ENCODE measurements around the gene SORT1. TPM values are rescaled to one million over a fixed set of nuclear protein-coding genes. Genes with fewer than 3 reads are reported as not detected.

SORT1 gene
- total RNA-seq, 6 experiments from 2014 or later: 3.2 to 30.3 (median 13.7) TPM

DNA sequence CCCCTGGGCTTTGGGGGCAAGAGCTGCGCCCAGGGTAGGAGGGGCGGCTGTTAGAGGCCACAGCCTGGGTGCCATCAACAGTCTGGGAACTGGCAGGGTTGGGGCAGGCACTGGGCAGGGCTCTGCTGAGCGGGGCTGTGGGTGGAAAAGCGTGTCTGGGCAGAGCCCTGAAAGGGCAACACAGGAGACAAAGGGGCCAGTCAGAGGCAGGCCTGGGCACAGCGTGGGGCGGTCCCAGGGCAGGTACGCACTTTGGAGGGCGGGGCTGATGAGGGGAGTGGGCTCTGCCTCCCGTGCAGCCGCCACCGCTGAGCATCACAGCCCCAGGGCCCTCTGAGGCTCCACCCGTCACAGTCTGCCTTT is 134.5 kb downstream of the SORT1 start:
- intact Hi-C loops (cut with DNase I): loop anchor here (5.0 kb wide), 3 partner anchors 134 to 269 kb away; partner anchors contain the start of gene SORT1 (in 1 of the 2)
- no peak for DNase-seq
- no peak for ATAC-seq
- no peaks in the 10 kb centered on the region for H3K4me1 ChIP-seq
- no CpG with 5 or more reads among the region's 12 CpGs for WGBS (ENCODE audit: insufficient coverage, low coverage, low lambda C conversion rate, missing lambda C conversion rate)
- no peaks in the 10 kb centered on the region for H3K36me3 ChIP-seq
- no peak for TF ChIP-seq POLR2A (IDR thresholded peaks at IDR 0.05)
- TF ChIP-seq, protein P1, sequence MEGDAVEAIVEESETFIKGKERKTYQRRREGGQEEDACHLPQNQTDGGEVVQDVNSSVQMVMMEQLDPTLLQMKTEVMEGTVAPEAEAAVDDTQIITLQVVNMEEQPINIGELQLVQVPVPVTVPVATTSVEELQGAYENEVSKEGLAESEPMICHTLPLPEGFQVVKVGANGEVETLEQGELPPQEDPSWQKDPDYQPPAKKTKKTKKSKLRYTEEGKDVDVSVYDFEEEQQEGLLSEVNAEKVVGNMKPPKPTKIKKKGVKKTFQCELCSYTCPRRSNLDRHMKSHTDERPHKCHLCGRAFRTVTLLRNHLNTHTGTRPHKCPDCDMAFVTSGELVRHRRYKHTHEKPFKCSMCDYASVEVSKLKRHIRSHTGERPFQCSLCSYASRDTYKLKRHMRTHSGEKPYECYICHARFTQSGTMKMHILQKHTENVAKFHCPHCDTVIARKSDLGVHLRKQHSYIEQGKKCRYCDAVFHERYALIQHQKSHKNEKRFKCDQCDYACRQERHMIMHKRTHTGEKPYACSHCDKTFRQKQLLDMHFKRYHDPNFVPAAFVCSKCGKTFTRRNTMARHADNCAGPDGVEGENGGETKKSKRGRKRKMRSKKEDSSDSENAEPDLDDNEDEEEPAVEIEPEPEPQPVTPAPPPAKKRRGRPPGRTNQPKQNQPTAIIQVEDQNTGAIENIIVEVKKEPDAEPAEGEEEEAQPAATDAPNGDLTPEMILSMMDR (IDR thresholded peaks at IDR 0.05): no peak
- no peak overlapping the region for H3K4me3 ChIP-seq
- no peak overlapping the region for H3K27ac ChIP-seq
- H3K27me3 ChIP-seq: no peaks in the 10 kb centered on the region
- H3K9me3 ChIP-seq: no peaks in the 10 kb centered on the region

DNA sequence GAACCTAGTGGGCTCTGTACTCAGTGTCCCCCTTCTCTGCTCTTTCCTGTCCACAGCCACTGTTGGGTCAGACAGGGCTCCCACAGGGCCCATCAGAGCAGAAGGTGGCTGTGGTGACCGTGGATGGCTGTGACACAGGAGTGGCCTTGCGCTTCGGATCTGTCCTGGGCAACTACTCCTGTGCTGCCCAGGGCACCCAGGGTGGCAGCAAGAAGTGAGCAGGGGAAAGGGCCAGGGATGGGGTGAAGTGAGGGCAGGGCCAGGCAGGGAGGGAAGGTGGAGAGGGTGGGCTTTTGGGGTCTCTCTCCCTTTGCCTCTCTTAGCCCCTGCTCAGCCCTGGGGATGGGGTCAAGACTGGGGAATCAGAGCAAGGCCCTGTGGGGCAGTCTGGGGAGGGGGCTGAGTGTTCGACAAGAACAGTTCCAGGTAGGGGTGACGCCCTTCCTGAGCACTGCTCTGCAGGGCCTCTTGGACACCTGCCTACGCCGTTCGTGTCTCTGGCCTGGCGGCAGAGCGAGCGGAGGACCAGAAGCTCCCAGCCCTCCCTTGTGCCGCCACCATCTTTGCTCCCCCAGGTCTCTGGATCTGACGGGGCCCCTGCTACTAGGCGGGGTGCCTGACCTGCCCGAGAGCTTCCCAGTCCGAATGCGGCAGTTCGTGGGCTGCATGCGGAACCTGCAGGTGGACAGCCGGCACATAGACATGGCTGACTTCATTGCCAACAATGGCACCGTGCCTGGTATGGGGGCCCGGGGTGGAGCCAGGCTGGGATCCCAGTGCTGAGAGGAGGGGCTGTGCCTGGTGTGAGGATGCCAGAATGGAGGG is 135.3 kb downstream of the SORT1 start:
- 80% methylated on average over 4 of the region's 22 CpGs for WGBS (ENCODE audit: insufficient coverage, low coverage, low lambda C conversion rate, missing lambda C conversion rate)
- H3K9me3 ChIP-seq: no peaks in the 10 kb centered on the region
- DNase-seq: no peak
- no peak for TF ChIP-seq POLR2A (IDR thresholded peaks at IDR 0.05)
- TF ChIP-seq, protein P1 (IDR thresholded peaks at IDR 0.05): no peak
- intact Hi-C loops (cut with DNase I): loop anchor here (5.0 kb wide), 3 partner anchors 135 to 270 kb away; partner anchors contain the start of gene SORT1 (in 1 of the 2)
- no peak for ATAC-seq
- H3K27ac ChIP-seq: no peak overlapping the region
- no peaks in the 10 kb centered on the region for H3K36me3 ChIP-seq
- H3K27me3 ChIP-seq: no peaks in the 10 kb centered on the region
- no peaks in the 10 kb centered on the region for H3K4me1 ChIP-seq
- H3K4me3 ChIP-seq: no peak overlapping the region

DNA sequence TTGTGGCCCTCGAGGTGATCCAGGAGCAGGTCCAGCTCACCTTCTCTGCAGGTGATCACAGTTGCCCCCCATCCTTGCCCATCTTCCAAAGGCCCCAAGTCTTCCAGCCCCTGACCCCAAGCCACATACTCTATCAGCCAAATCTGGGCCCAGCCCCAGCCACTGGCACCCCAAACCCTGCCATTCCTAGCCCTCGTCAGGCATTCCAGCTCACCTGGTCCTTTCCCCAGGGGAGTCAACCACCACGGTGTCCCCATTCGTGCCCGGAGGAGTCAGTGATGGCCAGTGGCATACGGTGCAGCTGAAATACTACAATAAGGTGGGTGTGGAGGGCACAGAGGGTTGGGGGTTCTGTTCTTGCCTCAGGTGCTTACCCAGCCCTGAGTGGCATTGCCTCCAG is 136.1 kb downstream of the SORT1 start:
- H3K36me3 ChIP-seq: no peaks in the 10 kb centered on the region
- no peaks in the 10 kb centered on the region for H3K27me3 ChIP-seq
- H3K9me3 ChIP-seq: no peaks in the 10 kb centered on the region
- H3K4me1 ChIP-seq: no peaks in the 10 kb centered on the region
- DNase-seq: no peak
- ATAC-seq: no peak
- intact Hi-C loops (cut with DNase I): loop anchor here (5.0 kb wide), 3 partner anchors 136 to 271 kb away; partner anchors contain the start of gene SORT1 (in 1 of the 2)
- 80% methylated on average over 1 of the region's 6 CpGs for WGBS (ENCODE audit: insufficient coverage, low coverage, low lambda C conversion rate, missing lambda C conversion rate)
- H3K27ac ChIP-seq: no peak overlapping the region
- no peak overlapping the region for H3K4me3 ChIP-seq
- no peak for TF ChIP-seq POLR2A (IDR thresholded peaks at IDR 0.05)
- TF ChIP-seq, protein P1 (IDR thresholded peaks at IDR 0.05): no peak

DNA sequence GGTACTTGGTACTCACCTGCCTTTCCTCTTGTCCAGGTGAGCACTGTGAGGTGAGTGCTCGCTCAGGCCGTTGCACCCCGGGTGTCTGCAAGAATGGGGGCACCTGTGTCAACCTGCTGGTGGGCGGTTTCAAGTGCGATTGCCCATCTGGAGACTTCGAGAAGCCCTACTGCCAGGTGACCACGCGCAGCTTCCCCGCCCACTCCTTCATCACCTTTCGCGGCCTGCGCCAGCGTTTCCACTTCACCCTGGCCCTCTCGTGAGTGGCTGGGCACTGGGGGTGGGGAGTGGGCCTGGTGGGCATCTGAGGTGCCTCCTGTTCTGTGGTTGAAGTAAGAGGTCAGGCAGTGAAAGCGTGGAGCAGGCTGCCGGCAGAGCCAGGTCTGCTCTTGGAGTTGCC is 136.7 kb downstream of the SORT1 start:
- 85% methylated on average over 3 of the region's 16 CpGs for WGBS (ENCODE audit: insufficient coverage, low coverage, low lambda C conversion rate, missing lambda C conversion rate)
- ATAC-seq: no peak
- Histone ChIP-seq H3K4me3 (no peak overlapping the region), H3K27ac (no peak overlapping the region), H3K27me3 (no peaks in the 10 kb centered on the region), H3K36me3 (no peaks in the 10 kb centered on the region), H3K9me3 (no peaks in the 10 kb centered on the region), H3K4me1 (no peaks in the 10 kb centered on the region)
- intact Hi-C loops (cut with DNase I): loop anchor here (5.0 kb wide), 3 partner anchors 136 to 271 kb away; partner anchors contain the start of gene SORT1 (in 1 of the 2)
- no peak for DNase-seq
- TF ChIP-seq POLR2A (IDR thresholded peaks at IDR 0.05): no peak
- TF ChIP-seq, protein P1 (IDR thresholded peaks at IDR 0.05): no peak
